Activated T-cell treated with anti-CD3 and anti-CD28 coated beads, Interleukin-2, amount 50 U/mL, for 72 hours (primary cell): Measurements from ENCODE around the gene GRAMD2A. TPM values are rescaled to one million over a fixed set of nuclear protein-coding genes. Genes with fewer than 3 reads are reported as not detected.

Experiments
- ATAC-seq, 2 donors: fragments of 150-1000 bp; cut with Tn5 transposase; replicated peaks in 1 of 2; 2 replicates each; pipeline ENCODE4 v1.10.0; 2021; ENCODE audit warnings: moderate library complexity in 2 of 2, mild to moderate bottlenecking in 1 of 2
- DNase-seq, 2 donors: peaks; one replicate each; pipeline ENCODE4 v3.0.0; 2021 to 2022; ENCODE audit warnings: mixed read lengths in 1 of 2
- H3K27ac Mint-ChIP-seq: one replicate; pipeline ENCODE4 v1.8.0; 2022; ENCODE audit warnings: mild to moderate bottlenecking, moderate library complexity, mixed read lengths
- H3K27me3 Mint-ChIP-seq: one replicate; pipeline ENCODE4 v1.8.0; 2022; ENCODE audit warnings: low read depth, mixed read lengths
- H3K36me3 Mint-ChIP-seq, 2 donors: one replicate each; pipeline ENCODE4 v1.8.0; 2022; ENCODE audit warnings: mixed read lengths in 2 of 2, mild to moderate bottlenecking in 1 of 2; ENCODE audit not compliant: insufficient read depth in 2 of 2
- H3K4me1 Mint-ChIP-seq: one replicate; pipeline ENCODE4 v1.8.0; 2022; ENCODE audit warnings: low read depth, mixed read lengths
- H3K4me3 Mint-ChIP-seq, 2 donors: one replicate each; pipeline ENCODE4 v1.8.0; 2022; ENCODE audit warnings: mild to moderate bottlenecking in 2 of 2, mixed read lengths in 2 of 2, moderate library complexity in 2 of 2
- H3K9me3 Mint-ChIP-seq, 2 donors: one replicate each; pipeline ENCODE4 v1.8.0; 2022; ENCODE audit warnings: mixed read lengths in 2 of 2
- total RNA-seq, 2 donors: library from RNA; stranded (reverse); gene quantifications; one replicate each; pipeline ENCODE4 v1.2.3, GENCODE V29; 2022

Gene GRAMD2A
- total RNA-seq, 2 donors from 2014 or later = 0.07 TPM; not detected in 1

GRCh38 chr15:72196409-72197040, 1.1 kb downstream of the GRAMD2A start:
- Mint-ChIP-seq H3K27ac (no peak overlapping the region), H3K36me3 (peaks cover 4 to 13% of the 10 kb centered on the region in 2 donors), H3K4me1 (peaks cover 25% of the 10 kb centered on the region), H3K27me3 (peaks cover 5% of the 10 kb centered on the region), H3K9me3 (no peaks in the 10 kb centered on the region), H3K4me3 (peak overlapping the region in 1 of 2 donors; percentile 27)
- ATAC-seq (no peak), DNase-seq (no peak)

GRCh38 chr15:72195101-72195511, 2.5 kb downstream of the GRAMD2A start:
- no peak for ATAC-seq
- H3K27me3 Mint-ChIP-seq = peaks cover 14% of the 10 kb centered on the region

GRCh38 chr15:72193836-72194396, 3.7 kb downstream of the GRAMD2A start:
- peaks cover 3 to 10% of the 10 kb centered on the region in 2 donors for H3K36me3 Mint-ChIP-seq
- H3K27ac Mint-ChIP-seq = no peak overlapping the region
- no peak overlapping the region for H3K4me3 Mint-ChIP-seq

More at GRCh38 chr15:72195101-72195511, 2.5 kb downstream of the GRAMD2A start:
- no peak for DNase-seq
- Mint-ChIP-seq H3K4me3 (no peak overlapping the region), H3K27ac (no peak overlapping the region), H3K9me3 (no peaks in the 10 kb centered on the region), H3K4me1 (peaks cover 16% of the 10 kb centered on the region), H3K36me3 (peaks cover 4 to 12% of the 10 kb centered on the region in 2 donors)

GRCh38 chr15:72192416-72192815, 5.2 kb downstream of the GRAMD2A start:
- no peak overlapping the region for H3K27ac Mint-ChIP-seq
- H3K9me3 Mint-ChIP-seq = no peaks in the 10 kb centered on the region
- no peaks in the 10 kb centered on the region for H3K36me3 Mint-ChIP-seq
- no peak overlapping the region for H3K4me3 Mint-ChIP-seq
- H3K4me1 Mint-ChIP-seq = no peaks in the 10 kb centered on the region
- peaks cover 19% of the 10 kb centered on the region for H3K27me3 Mint-ChIP-seq
- DNase-seq = no peak
- no peak for ATAC-seq

More at GRCh38 chr15:72193836-72194396, 3.7 kb downstream of the GRAMD2A start:
- DNase-seq (no peak), ATAC-seq (no peak)
- Mint-ChIP-seq H3K4me1 (peaks cover 12% of the 10 kb centered on the region), H3K9me3 (no peaks in the 10 kb centered on the region), H3K27me3 (peaks cover 19% of the 10 kb centered on the region)

- no peak overlapping the region for H3K27ac Mint-ChIP-seq
- DNase-seq (no peak), ATAC-seq (no peak)
- no peaks in the 10 kb centered on the region for H3K4me1 Mint-ChIP-seq
- peaks cover 32% of the 10 kb centered on the region for H3K27me3 Mint-ChIP-seq
- no peaks in the 10 kb centered on the region for H3K9me3 Mint-ChIP-seq
- no peak overlapping the region for H3K4me3 Mint-ChIP-seq
- no peaks in the 10 kb centered on the region for H3K36me3 Mint-ChIP-seq
These were observed 8.2 kb downstream of the GRAMD2A start for GRCh38 chr15:72189250-72189902.

- ATAC-seq (no peak), DNase-seq (no peak)
- H3K36me3 Mint-ChIP-seq = no peaks in the 10 kb centered on the region
- no peaks in the 10 kb centered on the region for H3K4me1 Mint-ChIP-seq
- no peaks in the 10 kb centered on the region for H3K9me3 Mint-ChIP-seq
- H3K27me3 Mint-ChIP-seq = peaks cover 46% of the 10 kb centered on the region
- no peak overlapping the region for H3K4me3 Mint-ChIP-seq
- no peak overlapping the region for H3K27ac Mint-ChIP-seq
These were observed 13.3 kb downstream of the GRAMD2A start for GRCh38 chr15:72184165-72184811.

- Mint-ChIP-seq H3K4me3 (no peak overlapping the region), H3K27ac (no peak overlapping the region), H3K36me3 (no peaks in the 10 kb centered on the region), H3K4me1 (no peaks in the 10 kb centered on the region), H3K9me3 (no peaks in the 10 kb centered on the region), H3K27me3 (peaks cover 44% of the 10 kb centered on the region)
- no peak for DNase-seq
- no peak for ATAC-seq
These were observed 13.8 kb downstream of the GRAMD2A start for GRCh38 chr15:72183781-72184164.

GRCh38 chr15:72182673-72183072, 14.9 kb downstream of the GRAMD2A start:
- DNase-seq (no peak), ATAC-seq (no peak)
- Mint-ChIP-seq H3K27me3 (peaks cover 44% of the 10 kb centered on the region), H3K4me1 (no peaks in the 10 kb centered on the region), H3K36me3 (no peaks in the 10 kb centered on the region), H3K9me3 (no peaks in the 10 kb centered on the region), H3K27ac (no peak overlapping the region), H3K4me3 (no peak overlapping the region)

GRCh38 chr15:72182244-72182643, 15.3 kb downstream of the GRAMD2A start:
- DNase-seq (no peak), ATAC-seq (no peak)
- H3K27me3 Mint-ChIP-seq = peaks cover 44% of the 10 kb centered on the region

GRCh38 chr15:72180761-72181324, 16.7 kb downstream of the GRAMD2A start:
- no peak for ATAC-seq
- no peak overlapping the region for H3K27ac Mint-ChIP-seq

More at GRCh38 chr15:72182244-72182643, 15.3 kb downstream of the GRAMD2A start:
- no peaks in the 10 kb centered on the region for H3K9me3 Mint-ChIP-seq
- no peak overlapping the region for H3K4me3 Mint-ChIP-seq
- H3K27ac Mint-ChIP-seq = no peak overlapping the region
- no peaks in the 10 kb centered on the region for H3K4me1 Mint-ChIP-seq
- no peaks in the 10 kb centered on the region for H3K36me3 Mint-ChIP-seq

GRCh38 chr15:72179950-72180581, 17.5 kb downstream of the GRAMD2A start:
- DNase-seq = no peak
- Mint-ChIP-seq H3K36me3 (no peaks in the 10 kb centered on the region), H3K9me3 (no peaks in the 10 kb centered on the region), H3K27ac (no peak overlapping the region), H3K27me3 (peaks cover 37% of the 10 kb centered on the region), H3K4me3 (no peak overlapping the region), H3K4me1 (no peaks in the 10 kb centered on the region)
- no peak for ATAC-seq

More at GRCh38 chr15:72180761-72181324, 16.7 kb downstream of the GRAMD2A start:
- no peaks in the 10 kb centered on the region for H3K36me3 Mint-ChIP-seq
- H3K9me3 Mint-ChIP-seq = no peaks in the 10 kb centered on the region
- peaks cover 44% of the 10 kb centered on the region for H3K27me3 Mint-ChIP-seq
- H3K4me3 Mint-ChIP-seq = peak overlapping the region in 1 of 2 donors; percentile 17
- DNase-seq = no peak
- no peaks in the 10 kb centered on the region for H3K4me1 Mint-ChIP-seq

GRCh38 chr15:72178976-72179585, 18.5 kb downstream of the GRAMD2A start:
- DNase-seq = no peak
- no peaks in the 10 kb centered on the region for H3K4me1 Mint-ChIP-seq
- H3K9me3 Mint-ChIP-seq = no peaks in the 10 kb centered on the region
- no peaks in the 10 kb centered on the region for H3K36me3 Mint-ChIP-seq
- H3K27me3 Mint-ChIP-seq = peaks cover 31% of the 10 kb centered on the region
- no peak overlapping the region for H3K4me3 Mint-ChIP-seq
- no peak for ATAC-seq
- H3K27ac Mint-ChIP-seq = no peak overlapping the region
